ENCODE data around the gene AMPD3. TPM values are rescaled to one million over a fixed set of nuclear protein-coding genes. Genes with fewer than 3 reads are reported as not detected.

The AMPD3 gene
- total RNA-seq, 1 donor from 2014 or later = 3.7 TPM

DNA sequence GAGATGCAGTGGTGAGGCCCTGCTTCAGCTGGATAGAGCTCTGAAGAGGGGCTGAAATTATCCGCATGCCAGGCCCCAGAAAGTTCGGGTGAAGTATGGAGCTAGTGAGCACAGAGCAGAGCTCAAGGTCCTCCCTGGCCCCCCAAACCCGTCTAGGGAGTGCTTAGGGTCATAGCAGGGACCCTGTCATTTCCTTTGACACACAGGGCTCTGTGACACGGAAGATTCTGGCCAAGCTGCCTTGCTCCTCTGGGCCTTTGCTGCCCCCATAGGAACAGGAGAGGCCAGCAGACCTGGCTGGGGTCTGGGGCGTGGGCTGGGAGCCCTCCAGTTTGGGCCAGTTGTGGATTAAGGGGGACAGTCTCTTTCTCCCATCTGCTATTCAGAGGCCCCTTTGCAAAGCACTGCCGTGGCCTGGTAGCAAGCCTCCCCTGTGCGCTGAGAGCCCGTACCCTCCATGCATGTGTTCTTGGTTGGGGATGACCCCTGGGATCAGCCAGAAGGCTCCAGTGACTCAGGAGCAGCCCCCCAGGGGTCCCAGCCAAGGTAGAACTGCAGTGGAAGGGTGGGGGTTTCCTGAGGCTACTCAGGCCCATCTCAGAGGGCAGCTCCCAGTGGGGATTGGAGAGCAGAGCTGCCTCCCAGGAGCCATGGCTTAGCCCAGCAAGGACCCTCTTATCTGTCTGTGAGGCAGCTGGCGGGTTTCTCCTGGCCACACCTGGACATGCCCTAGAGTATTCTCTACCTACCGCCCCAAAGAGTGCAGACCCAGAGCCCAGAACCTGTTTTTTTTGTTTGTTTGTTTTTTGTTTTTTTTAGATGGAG is 43.6 kb downstream of the AMPD3 start:
- DNase-seq (no peak), ATAC-seq (no peak)
- intact Hi-C loops (cut with micrococcal nuclease) = no loop called here

DNA sequence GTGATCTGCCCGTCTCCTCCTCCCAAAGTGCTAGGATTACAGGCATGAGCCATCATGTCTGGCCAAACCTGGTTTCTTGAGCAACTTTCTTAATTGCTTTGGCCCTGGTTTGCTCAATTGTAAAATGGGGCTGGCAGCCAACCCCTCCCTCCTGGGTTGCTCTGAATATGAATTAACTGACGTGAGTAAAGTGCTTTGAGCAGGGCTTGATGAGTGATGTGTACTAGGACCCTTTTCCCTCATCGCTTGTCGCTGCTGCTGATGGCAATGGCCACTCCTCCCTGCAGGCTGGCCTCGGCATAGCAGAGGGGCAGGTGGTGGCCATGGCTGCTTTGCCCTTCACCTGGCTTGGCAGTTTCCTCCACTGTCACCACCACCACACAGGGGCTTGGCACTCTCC is 44.4 kb downstream of the AMPD3 start:
- DNase-seq (no peak), ATAC-seq (no peak)
- intact Hi-C loops (cut with micrococcal nuclease) = no loop called here

DNA sequence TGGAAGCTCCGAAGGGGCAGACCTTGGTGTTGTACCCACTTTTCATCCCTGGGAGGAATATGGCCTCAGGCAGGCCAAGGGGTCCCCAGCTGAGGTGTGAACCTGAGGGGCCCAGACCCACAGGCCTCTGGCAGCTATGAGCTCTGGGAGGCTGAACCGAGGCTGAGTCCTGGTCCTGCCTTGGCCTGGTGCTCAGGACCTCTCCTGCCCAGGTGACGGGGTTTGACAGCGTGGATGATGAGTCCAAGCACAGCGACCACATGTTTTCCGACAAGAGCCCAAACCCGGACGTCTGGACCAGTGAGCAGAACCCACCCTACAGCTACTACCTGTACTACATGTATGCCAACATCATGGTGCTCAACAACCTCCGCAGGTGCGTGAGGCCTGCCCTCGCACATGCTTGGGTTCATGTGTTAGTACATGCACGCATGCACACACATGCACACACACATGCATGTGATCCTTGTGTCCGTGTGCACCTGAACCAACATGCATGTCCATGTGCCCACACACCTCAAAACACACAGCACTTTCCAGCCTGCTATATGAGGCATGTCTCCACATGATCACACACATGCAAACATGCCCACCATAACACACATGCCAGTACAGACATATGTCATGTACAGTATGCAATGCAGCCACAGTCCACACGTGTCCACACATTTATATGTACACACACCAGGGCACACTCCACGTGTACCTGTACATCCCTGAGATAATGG is 45.0 kb downstream of the AMPD3 start:
- intact Hi-C loops (cut with micrococcal nuclease) = no loop called here
- DNase-seq (no peak), ATAC-seq (no peak)

DNA sequence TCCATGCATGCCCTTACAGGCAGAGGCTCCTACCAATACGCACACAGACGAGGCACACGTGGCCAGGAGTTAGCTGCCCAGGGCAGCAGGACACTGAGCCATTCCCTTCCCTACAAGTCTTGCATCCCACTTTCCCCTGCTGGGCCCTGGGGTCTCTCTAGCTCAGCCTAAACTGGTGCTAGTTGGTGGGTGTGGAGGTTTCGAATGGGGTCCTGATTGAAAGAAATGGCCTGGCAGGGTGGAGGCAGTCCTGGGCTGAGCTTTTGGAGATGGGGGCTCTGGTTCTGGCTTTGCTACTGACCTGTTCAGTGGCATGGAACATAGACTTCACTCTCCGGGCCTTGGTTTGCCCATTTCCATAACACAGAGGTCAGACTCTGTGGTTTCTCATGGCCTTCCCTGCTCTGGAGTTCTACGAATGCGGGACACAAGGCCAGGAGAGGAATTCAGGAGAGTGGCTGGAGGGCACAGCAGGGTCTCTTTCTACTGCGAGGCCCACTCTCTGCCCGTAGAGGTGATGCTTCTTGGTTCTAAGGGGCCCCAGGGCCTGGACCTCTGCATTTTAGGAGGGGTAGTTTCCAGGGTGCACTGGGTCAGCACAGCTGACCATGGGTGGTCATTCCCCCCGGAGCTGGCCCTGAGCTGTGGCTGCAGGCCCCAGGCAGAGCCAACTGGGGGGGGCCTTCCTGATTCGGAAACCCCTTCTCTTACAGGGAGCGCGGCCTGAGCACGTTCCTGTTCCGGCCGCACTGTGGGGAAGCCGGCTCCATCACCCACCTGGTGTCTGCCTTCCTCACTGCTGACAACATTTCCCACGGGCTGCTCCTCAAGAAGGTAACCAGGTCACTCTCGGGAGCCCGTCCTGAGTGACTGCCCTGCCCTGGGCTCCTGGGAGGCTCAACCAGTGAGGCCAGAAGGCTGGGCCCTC is 46.0 kb downstream of the AMPD3 start:
- DNase-seq = no peak
- ATAC-seq = no peak
- intact Hi-C loops (cut with micrococcal nuclease) = no loop called here

DNA sequence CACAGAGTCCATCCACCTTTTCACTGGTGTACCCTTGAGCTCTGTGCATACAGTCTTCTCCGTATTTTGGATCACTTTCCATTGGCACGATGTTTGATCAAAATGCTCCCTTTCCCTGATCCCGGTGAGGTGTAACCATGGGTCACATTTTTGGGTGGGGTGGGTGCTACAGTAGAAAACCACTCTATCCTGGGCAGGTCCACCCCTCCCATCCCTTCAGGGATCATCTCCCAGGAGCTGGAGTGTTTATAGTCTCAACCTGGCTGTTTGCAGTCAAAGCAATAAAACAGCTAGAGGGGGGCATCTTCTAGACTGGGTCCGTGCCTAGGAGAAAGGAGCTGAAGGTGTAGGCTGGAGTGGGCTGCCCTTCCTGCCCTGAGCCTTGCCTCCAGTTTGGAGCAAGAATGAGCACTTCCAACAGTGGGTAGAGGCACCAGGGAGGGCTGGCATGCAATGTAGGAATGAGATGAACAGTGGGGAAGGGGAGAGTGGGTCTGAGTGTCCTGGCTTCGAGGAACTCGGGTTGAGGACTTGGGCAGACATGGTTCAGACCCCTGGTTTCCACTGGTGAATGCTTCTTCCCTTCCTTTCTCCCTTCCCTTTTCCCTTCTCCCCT is 47.1 kb downstream of the AMPD3 start:
- ATAC-seq (no peak), DNase-seq (no peak)
- intact Hi-C loops (cut with micrococcal nuclease) = no loop called here

DNA sequence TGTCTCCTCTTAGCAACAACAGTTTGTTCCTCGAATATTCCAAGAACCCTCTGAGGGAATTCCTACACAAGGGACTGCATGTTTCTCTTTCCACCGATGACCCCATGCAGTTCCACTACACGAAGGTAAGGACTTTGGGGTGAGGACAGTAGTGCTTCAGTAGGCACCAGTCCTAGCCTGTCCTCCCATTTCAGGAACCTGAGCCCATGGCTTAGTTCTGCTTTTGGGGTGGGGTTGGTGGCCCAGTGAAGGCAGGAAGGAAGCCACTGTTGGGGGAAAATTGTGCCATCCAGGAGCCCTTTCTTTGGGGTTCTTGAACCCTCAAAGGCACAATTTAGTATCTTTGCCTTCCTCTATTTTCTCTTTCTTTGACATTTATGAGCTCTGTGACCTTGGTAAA is 47.7 kb downstream of the AMPD3 start:
- ATAC-seq (peak; percentile 64), DNase-seq (no peak)
- intact Hi-C loops (cut with micrococcal nuclease) = no loop called here

DNA sequence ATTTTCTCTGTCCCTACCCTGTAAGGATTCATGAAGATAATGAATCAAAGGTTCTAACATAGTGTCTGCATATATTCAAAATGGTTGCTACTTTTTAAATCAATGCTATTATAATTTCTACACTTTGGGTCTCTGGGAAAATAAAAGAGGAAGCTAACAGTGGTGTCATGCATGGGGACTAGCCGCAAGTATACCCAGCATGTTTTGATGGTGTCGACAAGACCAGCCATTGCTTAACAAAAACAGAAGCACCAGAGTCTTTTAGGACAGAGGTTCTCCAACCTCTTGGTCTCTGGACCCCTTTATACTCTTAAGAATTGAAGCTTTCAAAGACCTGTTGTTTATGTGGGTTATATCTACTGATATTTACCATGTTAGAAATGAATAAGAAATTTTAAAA is 48.2 kb downstream of the AMPD3 start:
- no peak for DNase-seq
- intact Hi-C loops (cut with micrococcal nuclease) = no loop called here
- ATAC-seq = peak; percentile 63

DNA sequence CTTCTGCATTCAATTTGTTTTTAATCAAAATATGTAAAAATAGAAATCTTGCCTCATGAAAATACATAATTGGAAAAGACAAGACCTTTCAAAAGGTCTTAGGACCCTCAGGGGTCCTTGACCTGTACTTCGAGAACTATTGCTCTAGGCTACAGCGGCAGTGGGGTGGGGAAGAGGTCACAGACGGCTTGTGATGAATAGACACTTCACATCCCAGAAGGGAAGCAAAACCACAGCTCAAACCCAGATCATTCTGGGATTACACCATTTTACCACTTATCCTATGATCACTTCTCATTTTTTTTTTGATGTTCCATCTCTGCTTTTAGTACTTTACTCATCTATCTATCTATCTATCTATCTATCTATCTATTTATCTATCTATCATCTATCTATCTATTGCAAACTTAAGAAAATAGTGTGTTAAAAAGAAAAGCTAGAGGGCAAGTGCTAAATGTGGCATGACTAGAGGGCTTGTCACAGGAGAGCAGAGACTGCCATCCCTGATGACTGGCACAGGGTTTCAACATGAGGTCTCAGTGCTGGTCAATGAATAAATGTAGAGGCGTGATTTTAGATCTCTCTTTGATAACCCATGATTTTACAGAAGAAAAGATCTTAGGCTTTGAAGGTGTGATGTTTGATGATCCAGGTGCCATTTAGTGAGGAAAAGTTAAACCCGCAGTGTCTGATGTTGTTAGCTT is 48.9 kb downstream of the AMPD3 start:
- intact Hi-C loops (cut with micrococcal nuclease) = no loop called here
- ATAC-seq (peak; percentile 58), DNase-seq (no peak)

DNA sequence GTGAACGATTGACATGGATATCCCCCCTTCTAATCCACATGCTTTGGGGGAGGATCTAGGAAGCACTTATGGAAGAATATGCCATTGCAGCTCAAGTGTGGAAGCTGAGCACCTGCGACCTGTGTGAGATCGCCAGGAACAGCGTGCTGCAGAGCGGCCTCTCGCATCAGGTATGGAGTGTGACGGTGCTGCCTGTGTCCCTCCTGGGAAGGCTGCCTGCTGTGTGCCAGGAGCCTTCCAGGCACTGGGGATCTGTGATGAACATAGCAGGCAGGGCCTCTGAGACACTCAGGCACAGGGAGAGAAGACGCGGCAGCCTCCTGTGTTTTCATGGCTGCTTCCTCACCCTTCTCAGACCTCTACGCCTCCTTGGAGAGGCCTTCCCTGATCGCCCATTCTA is 49.4 kb downstream of the AMPD3 start:
- DNase-seq (no peak), ATAC-seq (no peak)
- intact Hi-C loops (cut with micrococcal nuclease) = no loop called here

DNA sequence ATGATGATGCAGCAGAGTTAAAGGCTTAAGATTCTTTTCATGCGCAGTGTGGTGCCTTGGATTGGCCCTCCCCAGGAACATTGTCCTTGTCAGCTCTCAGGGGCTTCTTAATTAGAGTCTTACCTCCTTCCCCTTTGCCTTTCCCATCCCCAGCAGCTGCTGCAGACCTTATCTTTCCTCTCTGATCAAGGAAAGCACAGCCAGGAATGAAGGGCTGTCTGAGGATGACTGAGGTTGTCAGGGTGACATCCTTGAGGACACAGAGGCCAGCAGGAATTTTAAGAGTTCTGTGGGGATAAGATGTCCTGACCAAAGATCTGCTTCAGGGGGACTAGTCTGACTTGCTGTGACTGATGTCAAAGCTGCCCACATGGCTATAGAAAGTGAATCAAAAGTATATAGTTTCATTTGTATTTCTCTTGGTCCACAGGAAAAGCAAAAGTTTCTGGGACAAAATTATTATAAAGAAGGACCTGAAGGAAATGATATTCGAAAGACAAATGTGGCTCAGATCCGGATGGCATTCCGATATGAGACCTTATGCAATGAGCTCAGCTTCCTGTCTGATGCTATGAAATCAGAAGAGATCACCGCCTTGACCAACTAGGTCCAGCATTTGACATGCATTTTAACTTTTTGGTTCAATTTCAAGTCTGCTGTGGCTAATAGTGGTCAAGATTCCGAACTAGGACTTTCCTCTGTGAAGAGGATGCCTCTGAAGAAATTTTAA is 50.4 kb downstream of the AMPD3 start:
- intact Hi-C loops (cut with micrococcal nuclease) = no loop called here
- ATAC-seq (no peak), DNase-seq (no peak)

DNA sequence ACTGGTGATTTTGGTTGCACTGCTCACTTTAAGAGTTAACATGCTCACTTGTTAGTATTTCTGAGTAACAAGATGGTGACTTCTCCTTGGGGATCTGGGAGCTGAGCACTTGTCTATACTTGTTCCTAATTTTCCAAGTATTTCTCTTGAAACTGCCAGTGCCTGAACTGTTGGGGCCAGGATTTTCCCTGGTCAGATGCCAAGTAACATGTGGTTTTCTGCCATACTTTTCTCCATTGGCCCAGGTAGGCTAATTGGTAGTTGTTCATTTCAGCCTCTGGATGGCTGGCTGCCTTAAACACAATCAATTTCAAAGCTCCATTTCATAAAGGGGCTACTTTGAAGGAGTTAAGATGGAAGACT is 50.9 kb downstream of the AMPD3 start:
- DNase-seq = no peak
- ATAC-seq = no peak
- intact Hi-C loops (cut with micrococcal nuclease) = no loop called here

DNA sequence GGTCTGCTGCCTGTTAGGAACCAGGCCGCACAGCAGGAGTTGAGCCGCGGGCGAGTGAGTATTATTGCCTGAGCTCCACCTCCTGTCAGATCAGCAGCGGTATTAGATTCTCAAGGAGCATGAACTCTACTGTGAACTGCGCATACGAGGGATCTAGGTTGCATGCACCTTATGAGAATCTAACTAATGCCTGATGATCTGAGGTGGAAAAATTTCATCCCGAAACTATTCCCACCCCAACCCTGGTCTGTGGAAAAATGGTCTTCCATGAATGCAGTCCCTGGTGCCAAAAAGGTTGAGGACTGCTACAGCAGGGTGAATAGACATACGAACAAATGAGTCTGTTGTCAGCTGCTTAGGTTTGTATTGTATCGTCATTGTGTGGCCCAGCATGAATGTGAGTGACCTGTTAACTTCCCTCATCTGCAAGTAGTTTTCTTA is 56.1 kb downstream of the AMPD3 start:
- intact Hi-C loops (cut with micrococcal nuclease) = loop anchor here (10.0 kb wide), 1 partner anchor 106 kb away; no protein-coding TSS in a partner anchor
- DNase-seq = no peak

DNA sequence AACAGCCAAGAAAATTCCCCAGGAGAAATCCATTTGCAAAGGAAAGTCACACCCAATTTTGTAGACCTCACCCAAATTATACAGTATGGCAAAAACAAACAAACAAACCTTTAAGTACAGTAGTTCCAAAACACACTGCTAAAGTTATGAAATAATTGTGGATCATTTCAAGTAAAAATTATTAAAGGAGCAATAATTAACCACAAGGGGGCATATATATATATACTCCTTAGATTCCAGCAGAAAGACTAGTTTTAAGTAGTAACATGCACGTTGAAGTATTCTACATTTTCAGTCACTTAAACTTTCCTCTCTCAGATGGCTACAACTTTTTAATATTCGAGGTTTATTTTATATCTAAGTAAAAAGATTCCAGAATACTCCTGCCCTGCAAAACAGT is 59.1 kb downstream of the AMPD3 start:
- intact Hi-C loops (cut with micrococcal nuclease) = loop anchor here (10.0 kb wide), 1 partner anchor 109 kb away; no protein-coding TSS in a partner anchor
- DNase-seq (no peak), ATAC-seq (no peak)

More for the DNA sequence above, 56.1 kb downstream of the AMPD3 start:
- no peak for ATAC-seq

DNA sequence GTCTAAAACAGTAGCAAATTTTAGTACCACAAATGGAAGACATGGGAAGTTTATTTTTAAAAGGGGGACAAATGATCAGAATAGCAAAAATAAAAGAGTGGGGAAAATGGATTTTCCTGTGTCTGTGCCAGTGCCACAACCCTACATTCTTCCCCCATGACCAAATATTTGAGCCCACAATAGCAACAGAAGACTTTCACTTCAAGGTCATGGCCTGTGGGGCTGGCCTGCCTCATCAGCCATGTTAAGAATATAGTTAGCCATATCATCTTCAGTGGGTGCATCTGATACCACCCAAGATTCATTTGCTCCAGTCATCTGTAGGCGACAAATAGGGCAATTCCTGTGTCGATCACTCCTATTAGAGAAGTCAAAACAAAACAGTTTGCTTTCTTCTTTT is 59.6 kb downstream of the AMPD3 start:
- intact Hi-C loops (cut with micrococcal nuclease) = loop anchor here (5.0 to 10.0 kb wide), 2 partner anchors 110 to 223 kb away; no protein-coding TSS in a partner anchor
- ATAC-seq (peak; percentile 57), DNase-seq (no peak)

DNA sequence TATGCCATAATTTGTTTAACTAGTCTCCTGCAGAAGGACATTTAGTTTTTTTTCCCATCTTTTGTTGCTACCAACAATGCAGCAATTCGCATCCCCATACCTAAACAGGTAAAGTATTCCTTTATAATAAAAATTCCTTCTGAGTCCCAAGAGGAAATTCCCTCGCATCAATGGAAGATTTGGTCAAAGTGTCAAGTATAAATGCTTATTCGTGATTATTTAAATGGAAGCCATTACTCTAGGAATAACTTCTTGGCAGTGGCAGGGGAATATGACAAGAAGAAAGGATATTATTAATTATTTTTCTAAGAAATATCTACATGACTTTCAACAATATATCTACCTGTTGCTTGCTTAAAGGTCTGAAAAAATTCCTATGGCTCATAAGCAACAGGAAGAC is 60.4 kb downstream of the AMPD3 start:
- no peak for DNase-seq

DNA sequence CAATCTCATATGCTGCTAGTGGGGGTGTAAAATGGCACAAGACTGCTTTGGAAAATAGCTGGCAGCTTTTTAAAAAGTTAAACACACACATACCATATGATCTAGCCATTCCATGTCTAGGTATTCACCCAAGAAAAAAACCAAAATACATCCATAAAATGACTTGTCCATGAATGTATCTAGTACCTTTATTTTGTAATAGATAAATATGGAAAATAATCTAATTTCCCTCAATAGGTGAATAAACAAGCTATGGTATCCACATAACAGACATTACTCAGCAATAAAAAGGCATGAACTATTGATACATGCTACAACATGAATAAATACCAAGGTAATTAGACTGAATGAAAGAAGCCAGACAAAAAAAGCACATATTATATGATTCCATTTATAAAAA is 63.1 kb downstream of the AMPD3 start:
- no peak for DNase-seq
- ATAC-seq = no peak
- intact Hi-C loops (cut with micrococcal nuclease) = loop anchor here (5.0 to 10.0 kb wide), 2 partner anchors 113 to 219 kb away; no protein-coding TSS in a partner anchor

More for the DNA sequence above, 60.4 kb downstream of the AMPD3 start:
- intact Hi-C loops (cut with micrococcal nuclease) = loop anchor here (5.0 to 10.0 kb wide), 2 partner anchors 111 to 222 kb away; no protein-coding TSS in a partner anchor
- ATAC-seq = no peak

DNA sequence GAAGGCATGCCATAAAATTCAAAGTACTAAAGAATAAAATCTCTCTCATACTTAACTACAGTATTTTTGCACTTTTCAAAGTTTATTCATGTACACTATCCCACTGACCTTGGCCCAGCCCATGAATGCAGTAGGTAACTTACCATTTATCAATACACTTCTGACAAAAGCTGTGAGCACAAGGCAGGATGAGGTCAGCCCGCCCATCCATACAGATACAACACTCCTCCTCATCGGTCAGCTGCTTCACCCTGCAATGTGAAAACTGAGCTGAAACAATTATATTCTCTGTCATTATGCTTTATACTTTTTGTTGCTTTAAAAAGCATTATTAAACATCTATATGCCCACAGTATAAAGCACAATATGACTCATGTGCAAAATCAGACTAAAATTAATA is 63.8 kb downstream of the AMPD3 start:
- DNase-seq (no peak), ATAC-seq (no peak)
- intact Hi-C loops (cut with micrococcal nuclease) = loop anchor here (5.0 to 10.0 kb wide), 2 partner anchors 114 to 218 kb away; no protein-coding TSS in a partner anchor
